OCI-LY1 (cell line): Measurements from ENCODE around the gene CHID1.

ENCODE experiments used
- H2AFZ ChIP-seq: fragments of 200-600 bp; sonication (generic), shearing (Covaris generic); 2 replicates; pipeline ENCODE4 v1.6.0; 2014; ENCODE audit warnings: antibody characterized with exemption, mild to moderate bottlenecking, low read length
- H3F3A ChIP-seq: fragments of 200-600 bp; sonication (generic), shearing (Covaris generic); 2 replicates; pipeline ENCODE4 v1.6.0; 2014; ENCODE audit warnings: mild to moderate bottlenecking, antibody characterized with exemption, low read length, moderate library complexity; ENCODE audit not compliant: insufficient read depth
- H3K27ac ChIP-seq: fragments of 200-600 bp; sonication (generic); 2 replicates; pipeline ENCODE4 v1.5.1; 2014; ENCODE audit warnings: low read length, mixed run types, mild to moderate bottlenecking, low read depth; ENCODE audit not compliant: poor library complexity, severe bottlenecking
- H3K27me3 ChIP-seq: fragments of 200-600 bp; sonication (generic); 2 replicates; pipeline ENCODE4 v1.6.0; 2014; ENCODE audit warnings: antibody characterized with exemption, mild to moderate bottlenecking, low read length, moderate library complexity; ENCODE audit not compliant: insufficient read depth
- H3K36me3 ChIP-seq: fragments of 200-600 bp; sonication (generic); 2 replicates; pipeline ENCODE4 v1.6.1; 2014; ENCODE audit warnings: mild to moderate bottlenecking, antibody characterized with exemption, low read length, moderate library complexity, mixed read lengths; ENCODE audit not compliant: insufficient read depth
- H3K4me1 ChIP-seq: fragments of 200-600 bp; sonication (generic); 2 replicates; pipeline ENCODE4 v1.5.1; 2014; ENCODE audit warnings: mild to moderate bottlenecking, low read length, moderate library complexity; ENCODE audit not compliant: insufficient read depth, severe bottlenecking
- H3K4me2 ChIP-seq: fragments of 200-600 bp; sonication (generic), shearing (Covaris generic); 2 replicates; pipeline ENCODE4 v1.6.1; 2014; ENCODE audit warnings: low read length
- H3K4me3 ChIP-seq: fragments of 200-600 bp; sonication (generic); 2 replicates; pipeline ENCODE4 v1.5.1; 2014; ENCODE audit warnings: low read length, low read depth, mild to moderate bottlenecking, mixed read lengths; ENCODE audit not compliant: poor library complexity, severe bottlenecking
- H3K79me2 ChIP-seq: fragments of 200-600 bp; shearing (Covaris generic); 2 replicates; pipeline ENCODE4 v1.6.1; 2016; ENCODE audit warnings: mixed run types, low read length, mixed read lengths; ENCODE audit not compliant: insufficient read depth
- H3K9ac ChIP-seq: fragments of 200-600 bp; sonication (generic), shearing (Covaris generic); 2 replicates; pipeline ENCODE4 v1.6.1; 2014; ENCODE audit warnings: mild to moderate bottlenecking, low read length, mixed read lengths
- H3K9me2 ChIP-seq: fragments of 200-600 bp; sonication (generic), shearing (Covaris generic); 2 replicates; pipeline ENCODE4 v1.6.1; 2014; ENCODE audit warnings: low read depth, mild to moderate bottlenecking, low read length, mixed read lengths
- H3K9me3 ChIP-seq: fragments of 200-600 bp; shearing (Covaris generic); 2 replicates; pipeline ENCODE4 v1.6.1; 2014; ENCODE audit warnings: low read length, mixed read lengths
- H4K20me1 ChIP-seq: fragments of 200-600 bp; sonication (generic), shearing (Covaris generic); 2 replicates; pipeline ENCODE4 v1.6.0; 2016; ENCODE audit warnings: mild to moderate bottlenecking, low read length; ENCODE audit not compliant: insufficient read depth
- CTCF ChIP-seq: fragments of 200-600 bp; sonication (generic), shearing (Covaris generic); IDR thresholded peaks from 2 replicates; pipeline ENCODE4 v1.5.1; 2017; ENCODE audit warnings: mild to moderate bottlenecking, antibody characterized with exemption, low read length, moderate library complexity, mixed read lengths
- EZH2 ChIP-seq: fragments of 200-600 bp; sonication (generic), shearing (Covaris generic); IDR thresholded peaks from 2 replicates; pipeline ENCODE4 v1.8.0; 2017; ENCODE audit warnings: borderline replicate concordance, mixed run types, mild to moderate bottlenecking, antibody characterized with exemption, low read length, moderate library complexity, mixed read lengths

CHID1 gene

GRCh38 chr11:931385-931784, 20.8 kb upstream of the CHID1 start:
- Histone ChIP-seq H3K4me3 (no peak overlapping the region), H2AFZ (no peak overlapping the region), H3K4me1 (peaks cover 30% of the 10 kb centered on the region), H3K79me2 (peaks cover 59% of the 10 kb centered on the region), H3K4me2 (no peak overlapping the region), H3K9me2 (no peaks in the 10 kb centered on the region), H3K27ac (no peak overlapping the region), H3K9ac (no peak overlapping the region), H4K20me1 (no peaks in the 10 kb centered on the region), H3K9me3 (no peaks in the 10 kb centered on the region), H3F3A (no peaks in the 10 kb centered on the region), H3K36me3 (peaks cover 21% of the 10 kb centered on the region; the same call in 1 of the 2 replicates), H3K27me3 (no peaks in the 10 kb centered on the region)
- no peak for TF ChIP-seq EZH2
- no peak for TF ChIP-seq CTCF

GRCh38 chr11:929405-929804, 18.8 kb upstream of the CHID1 start:
- H3K9ac ChIP-seq: no peak overlapping the region

GRCh38 chr11:928786-929185, 18.2 kb upstream of the CHID1 start:
- no peaks in the 10 kb centered on the region for H3K9me2 ChIP-seq
- peaks cover 21% of the 10 kb centered on the region; the same call in 1 of the 2 replicates for H3K36me3 ChIP-seq
- no peaks in the 10 kb centered on the region for H3K9me3 ChIP-seq
- no peak overlapping the region for H3K4me2 ChIP-seq
- no peaks in the 10 kb centered on the region for H4K20me1 ChIP-seq
- H3F3A ChIP-seq: no peaks in the 10 kb centered on the region
- TF ChIP-seq CTCF (no peak), EZH2 (no peak)
- no peak overlapping the region; the same call in 1 of the 2 replicates for H3K9ac ChIP-seq
- H3K4me3 ChIP-seq: no peak overlapping the region
- peak overlapping the region; percentile 60 for H3K27ac ChIP-seq
- peaks cover 30% of the 10 kb centered on the region for H3K4me1 ChIP-seq
- no peak overlapping the region for H2AFZ ChIP-seq
- H3K79me2 ChIP-seq: peaks cover 43% of the 10 kb centered on the region
- H3K27me3 ChIP-seq: no peaks in the 10 kb centered on the region

More at GRCh38 chr11:929405-929804, 18.8 kb upstream of the CHID1 start:
- no peak for TF ChIP-seq CTCF
- no peak for TF ChIP-seq EZH2
- Histone ChIP-seq H3K9me2 (no peaks in the 10 kb centered on the region), H2AFZ (no peak overlapping the region), H4K20me1 (no peaks in the 10 kb centered on the region), H3K36me3 (peaks cover 21% of the 10 kb centered on the region; the same call in 1 of the 2 replicates), H3K4me1 (peaks cover 30% of the 10 kb centered on the region), H3K4me3 (no peak overlapping the region), H3K4me2 (no peak overlapping the region), H3K9me3 (no peaks in the 10 kb centered on the region), H3F3A (no peaks in the 10 kb centered on the region), H3K79me2 (peaks cover 50% of the 10 kb centered on the region), H3K27ac (no peak overlapping the region), H3K27me3 (no peaks in the 10 kb centered on the region)
